WTC11 (cell line): ENCODE measurements around the gene RMI2.

ENCODE experiments used
- NR3C1 ChIP-seq: sonication (generic); formaldehyde crosslinking; conservative IDR thresholded peaks from 2 replicates; pipeline ENCODE4 v1.8.1; 2023; ENCODE audit warnings: low read depth, mild to moderate bottlenecking, missing genetic modification reagents
- TF ChIP-seq, protein P1 (sequence below): fragments of 200-600 bp; IDR thresholded peaks from 2 replicates; pipeline ENCODE4 v1.8.0; 2022; ENCODE audit warnings: antibody characterized with exemption
- TF ChIP-seq, protein P2 (sequence below): sonication (generic); formaldehyde crosslinking; IDR thresholded peaks from 2 replicates; pipeline ENCODE4 v1.8.0; 2022; ENCODE audit warnings: mild to moderate bottlenecking, missing genetic modification reagents

DNA sequence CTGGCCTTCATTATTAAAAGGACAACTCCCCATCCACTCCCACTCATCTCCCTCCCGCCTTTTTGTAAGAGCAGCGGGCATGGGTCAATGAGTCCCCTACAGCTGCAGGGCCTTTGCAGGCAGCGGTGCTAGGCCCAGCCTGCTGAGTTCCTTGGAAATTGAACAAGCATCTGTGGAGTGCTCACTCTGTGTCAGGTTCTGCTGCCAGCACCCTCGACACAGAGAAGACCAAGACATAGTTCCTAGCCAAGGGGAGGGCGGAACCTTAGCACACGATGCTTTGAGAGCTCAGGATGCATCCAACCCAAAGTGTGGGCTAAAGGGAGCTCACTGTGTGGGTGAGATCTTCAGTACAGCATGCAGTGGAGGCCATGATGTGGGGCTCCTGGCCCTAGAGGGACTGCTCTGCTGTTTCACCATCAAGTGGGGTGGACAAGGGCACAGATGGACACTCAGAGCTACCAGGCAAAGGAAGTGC lies 27.6 kb downstream of the RMI2 start:
- TF ChIP-seq, protein P1, sequence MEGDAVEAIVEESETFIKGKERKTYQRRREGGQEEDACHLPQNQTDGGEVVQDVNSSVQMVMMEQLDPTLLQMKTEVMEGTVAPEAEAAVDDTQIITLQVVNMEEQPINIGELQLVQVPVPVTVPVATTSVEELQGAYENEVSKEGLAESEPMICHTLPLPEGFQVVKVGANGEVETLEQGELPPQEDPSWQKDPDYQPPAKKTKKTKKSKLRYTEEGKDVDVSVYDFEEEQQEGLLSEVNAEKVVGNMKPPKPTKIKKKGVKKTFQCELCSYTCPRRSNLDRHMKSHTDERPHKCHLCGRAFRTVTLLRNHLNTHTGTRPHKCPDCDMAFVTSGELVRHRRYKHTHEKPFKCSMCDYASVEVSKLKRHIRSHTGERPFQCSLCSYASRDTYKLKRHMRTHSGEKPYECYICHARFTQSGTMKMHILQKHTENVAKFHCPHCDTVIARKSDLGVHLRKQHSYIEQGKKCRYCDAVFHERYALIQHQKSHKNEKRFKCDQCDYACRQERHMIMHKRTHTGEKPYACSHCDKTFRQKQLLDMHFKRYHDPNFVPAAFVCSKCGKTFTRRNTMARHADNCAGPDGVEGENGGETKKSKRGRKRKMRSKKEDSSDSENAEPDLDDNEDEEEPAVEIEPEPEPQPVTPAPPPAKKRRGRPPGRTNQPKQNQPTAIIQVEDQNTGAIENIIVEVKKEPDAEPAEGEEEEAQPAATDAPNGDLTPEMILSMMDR: no peak
- TF ChIP-seq NR3C1 (CRISPR knock-in tag): no peak
- TF ChIP-seq, protein P2, sequence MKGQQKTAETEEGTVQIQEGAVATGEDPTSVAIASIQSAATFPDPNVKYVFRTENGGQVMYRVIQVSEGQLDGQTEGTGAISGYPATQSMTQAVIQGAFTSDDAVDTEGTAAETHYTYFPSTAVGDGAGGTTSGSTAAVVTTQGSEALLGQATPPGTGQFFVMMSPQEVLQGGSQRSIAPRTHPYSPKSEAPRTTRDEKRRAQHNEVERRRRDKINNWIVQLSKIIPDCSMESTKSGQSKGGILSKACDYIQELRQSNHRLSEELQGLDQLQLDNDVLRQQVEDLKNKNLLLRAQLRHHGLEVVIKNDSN (CRISPR knock-in tag): no peak
